GM12873 (cell line): ENCODE results near the gene LRFN3.

Experiments used
- CTCF ChIP-seq: IDR thresholded peaks from 2 replicates; pipeline ENCODE4 v1.5.1; 2012; ENCODE audit warnings: low read depth, mild to moderate bottlenecking, moderate library complexity, low read length, control low read depth; ENCODE audit not compliant: insufficient read depth; ENCODE audit errors: missing control alignments

The LRFN3 gene

GRCh38 chr19:35935911-35936737, at the start of gene LRFN3:
Gene LRFN3 (plus strand): TSS chr19:35936374. CDS start chr19:35939426, 3,052 bp downstream.
- no peak for TF ChIP-seq CTCF

GRCh38 chr19:35887197-35887596, 49.0 kb upstream of the LRFN3 start:
- no peak for TF ChIP-seq CTCF

GRCh38 chr19:35888398-35888797, 47.8 kb upstream of the LRFN3 start:
- TF ChIP-seq CTCF = no peak

GRCh38 chr19:35889370-35890112, 46.6 kb upstream of the LRFN3 start:
- TF ChIP-seq CTCF = no peak

- TF ChIP-seq CTCF = no peak
Observed at GRCh38 chr19:35890113-35890650, 46.0 kb upstream of the LRFN3 start.

- TF ChIP-seq CTCF = no peak
Observed at GRCh38 chr19:35894342-35894741, 41.8 kb upstream of the LRFN3 start.

GRCh38 chr19:35895911-35896642, 40.1 kb upstream of the LRFN3 start:
- TF ChIP-seq CTCF = no peak
